CD14-positive monocyte (primary cell): ENCODE data around the gene EVC. TPM values are rescaled to one million over a fixed set of nuclear protein-coding genes. Genes with fewer than 3 reads are reported as not detected.

Source experiments
- DNase-seq, 3 donors: peaks; one replicate each; pipeline ENCODE4 v3.0.0-alpha.2; 2011 to 2022
- H2AFZ ChIP-seq: 2 replicates; pipeline ENCODE4 v1.6.0; 2012; ENCODE audit warnings: mild to moderate bottlenecking, low read depth, low read length, inconsistent platforms; ENCODE audit not compliant: insufficient read depth, poor library complexity, severe bottlenecking
- H3K27ac ChIP-seq, 2 donors: 1 replicate in 1 of 2; 2 replicates in 1 of 2; pipeline ENCODE4 v1.5.1; 2012 to 2013; ENCODE audit warnings: low read length in 2 of 2, control low read depth in 1 of 2, inconsistent platforms in 1 of 2, low read depth in 1 of 2, mild to moderate bottlenecking in 1 of 2
- H3K27me3 ChIP-seq, 2 donors: one replicate each; pipeline versions ENCODE4 v1.6.0 to v1.6.1; 2011 to 2013; ENCODE audit warnings: low read length in 2 of 2; ENCODE audit not compliant: control insufficient read depth in 2 of 2, insufficient read depth in 2 of 2
- H3K36me3 ChIP-seq, 2 donors: replicated peaks in 1 of 2; 1 replicate in 1 of 2; 2 replicates in 1 of 2; pipeline versions ENCODE4 v1.5.1 to v1.6.1; 2012 to 2013; ENCODE audit warnings: low read length in 2 of 2, control low read depth in 1 of 2, inconsistent platforms in 1 of 2, mild to moderate bottlenecking in 1 of 2; ENCODE audit not compliant: insufficient read depth in 2 of 2, control insufficient read depth in 1 of 2
- H3K4me1 ChIP-seq, 2 donors: 1 replicate in 1 of 2; 2 replicates in 1 of 2; pipeline versions ENCODE4 v1.5.1 to v1.6.1; 2012 to 2013; ENCODE audit warnings: low read length in 2 of 2, control low read depth in 1 of 2, inconsistent platforms in 1 of 2, mild to moderate bottlenecking in 1 of 2, moderate library complexity in 1 of 2; ENCODE audit not compliant: insufficient read depth in 2 of 2, control insufficient read depth in 1 of 2
- H3K4me2 ChIP-seq: replicated peaks from 2 replicates; pipeline ENCODE3; 2012; ENCODE audit warnings: low read length, moderate library complexity, mild to moderate bottlenecking; ENCODE audit not compliant: poor library complexity, severe bottlenecking; ENCODE audit errors: extremely low read depth
- H3K4me3 ChIP-seq, 3 experiments: fragments of 200-600 bp in 1 of 3; sonication (generic) in 1 of 3; replicated peaks in 1 of 3; 1 replicate in 2 of 3; 2 replicates in 1 of 3; pipeline ENCODE4 v1.5.1; 2011 to 2013; ENCODE audit warnings: low read length in 3 of 3, mild to moderate bottlenecking in 3 of 3, control low read depth in 2 of 3, low read depth in 2 of 3, inconsistent platforms in 1 of 3, moderate library complexity in 1 of 3
- H3K79me2 ChIP-seq: 2 replicates; pipeline ENCODE4 v1.6.0; 2012; ENCODE audit warnings: mild to moderate bottlenecking, control low read depth, inconsistent platforms, low read length, moderate library complexity; ENCODE audit not compliant: insufficient read depth
- H3K9ac ChIP-seq: 2 replicates; pipeline ENCODE4 v1.6.0; 2017; ENCODE audit warnings: low read length, mild to moderate bottlenecking; ENCODE audit not compliant: insufficient read depth, poor library complexity, severe bottlenecking
- H3K9me3 ChIP-seq, 2 donors: replicated peaks in 1 of 2; 1 replicate in 1 of 2; 2 replicates in 1 of 2; pipeline versions ENCODE4 v1.5.1 to v1.6.1; 2012 to 2013; ENCODE audit warnings: low read length in 2 of 2, control low read depth in 1 of 2; ENCODE audit not compliant: control insufficient read depth in 1 of 2, insufficient read depth in 1 of 2
- H4K20me1 ChIP-seq: 2 replicates; pipeline ENCODE4 v1.6.0; 2012; ENCODE audit warnings: mild to moderate bottlenecking, low read length, control low read depth, moderate library complexity; ENCODE audit not compliant: insufficient read depth
- H3K27ac Mint-ChIP-seq, 7 donors: one replicate each; pipeline ENCODE4 v1.8.0; 2020; ENCODE audit warnings: mild to moderate bottlenecking in 7 of 7, mixed read lengths in 7 of 7, moderate library complexity in 6 of 7, inconsistent platforms in 2 of 7
- H3K27me3 Mint-ChIP-seq, 3 donors: one replicate each; pipeline ENCODE4 v1.8.0; 2021 to 2022; ENCODE audit warnings: low read depth in 3 of 3, mild to moderate bottlenecking in 3 of 3, mixed read lengths in 3 of 3, moderate library complexity in 3 of 3, inconsistent platforms in 1 of 3
- H3K36me3 Mint-ChIP-seq, 2 donors: one replicate each; pipeline ENCODE4 v1.8.0; 2020; ENCODE audit warnings: mixed read lengths in 2 of 2, inconsistent platforms in 1 of 2, mild to moderate bottlenecking in 1 of 2
- H3K4me1 Mint-ChIP-seq: one replicate; pipeline ENCODE4 v1.8.0; 2020; ENCODE audit warnings: mild to moderate bottlenecking, mixed read lengths
- H3K4me3 Mint-ChIP-seq, 2 donors: one replicate each; pipeline ENCODE4 v1.8.0; 2020; ENCODE audit warnings: mild to moderate bottlenecking in 2 of 2, mixed read lengths in 2 of 2, moderate library complexity in 1 of 2
- H3K9me3 Mint-ChIP-seq, 7 donors: one replicate each; pipeline ENCODE4 v1.8.0; 2020 to 2022; ENCODE audit warnings: mixed read lengths in 7 of 7, mild to moderate bottlenecking in 6 of 7, moderate library complexity in 6 of 7, inconsistent platforms in 2 of 7
- CTCF ChIP-seq: fragments of 200-600 bp; IDR thresholded peaks from one replicate; pipeline ENCODE4 v1.8.0; 2022; ENCODE audit warnings: antibody characterized with exemption, mild to moderate bottlenecking
- WGBS: methylation state at CpG from one replicate; pipeline ENCODE4 v1.1.5; 2013; ENCODE audit warnings: missing lambda C conversion rate; ENCODE audit not compliant: insufficient coverage; 5-methylcytosine and 5-hydroxymethylcytosine counted together
- intact Hi-C, 2 donors: fragments of 100-400 bp; cut with micrococcal nuclease; formaldehyde crosslinking; loops; one replicate each; pipeline versions ENCODE4 v1.15.0 to v1.15.1; 2023
- polyA plus RNA-seq, 3 donors: library from polyadenylated mRNA; depleted of rRNA in 1 of 3; unstranded in 2 of 3; stranded (reverse) in 1 of 3; fragments of 300-500 nt in 2 of 3; fragments of >200 nt in 1 of 3; fragmentation: Illumina TruSeq in 2 of 3; gene quantifications; 1 replicate in 2 of 3; 2 replicates in 1 of 3; pipeline ENCODE4 v1.2.3, GENCODE V29; 2012 to 2021

EVC gene
- polyA plus RNA-seq, 3 donors: 0.36 TPM; not detected in 2

GRCh38 chr4:5720157-5720850 lies 9.3 kb downstream of the EVC start:
- 86% methylated on average over 14 of the region's 16 CpGs for WGBS
- Mint-ChIP-seq H3K9me3 (peaks cover 0 to 9% (median 5%) of the 10 kb centered on the region in 7 donors), H3K4me3 (no peak overlapping the region), H3K27ac (no peak overlapping the region), H3K4me1 (no peaks in the 10 kb centered on the region), H3K36me3 (no peaks in the 10 kb centered on the region), H3K27me3 (peaks cover 3 to 8% (median 3%) of the 10 kb centered on the region in 3 donors)
- no peak overlapping the region for H3K27ac ChIP-seq
- no peak overlapping the region for H3K9ac ChIP-seq
- no peak for DNase-seq
- H3K4me3 ChIP-seq: no peak overlapping the region
- peaks cover 1 to 3% of the 10 kb centered on the region in 2 donors for H3K9me3 ChIP-seq
- no peaks in the 10 kb centered on the region for H3K27me3 ChIP-seq
- no peaks in the 10 kb centered on the region for H3K79me2 ChIP-seq
- TF ChIP-seq CTCF: no peak
- H4K20me1 ChIP-seq: no peaks in the 10 kb centered on the region
- no peaks in the 10 kb centered on the region for H3K36me3 ChIP-seq
- no peaks in the 10 kb centered on the region for H3K4me1 ChIP-seq
- intact Hi-C loops: no loop called here
- H3K4me2 ChIP-seq: no peak overlapping the region
- H2AFZ ChIP-seq: no peak overlapping the region

GRCh38 chr4:5720980-5721379 lies 10.0 kb downstream of the EVC start:
- Histone ChIP-seq H3K9me3 (no peaks in the 10 kb centered on the region), H3K4me3 (no peak overlapping the region), H3K79me2 (no peaks in the 10 kb centered on the region), H3K36me3 (no peaks in the 10 kb centered on the region), H3K9ac (no peak overlapping the region), H3K4me1 (no peaks in the 10 kb centered on the region), H3K27me3 (no peaks in the 10 kb centered on the region), H4K20me1 (no peaks in the 10 kb centered on the region), H2AFZ (no peak overlapping the region), H3K27ac (no peak overlapping the region), H3K4me2 (no peak overlapping the region)
- Mint-ChIP-seq H3K4me3 (no peak overlapping the region), H3K36me3 (no peaks in the 10 kb centered on the region), H3K27ac (no peak overlapping the region), H3K4me1 (no peaks in the 10 kb centered on the region), H3K27me3 (peaks cover 3 to 8% (median 3%) of the 10 kb centered on the region in 3 donors), H3K9me3 (peaks cover 0 to 5% (median 0%) of the 10 kb centered on the region in 7 donors)
- no peak for DNase-seq
- intact Hi-C loops: no loop called here
- WGBS: 100% methylated on average over 2 of the region's 3 CpGs
- no peak for TF ChIP-seq CTCF
